Activated B cell treated with CpG ODN at 0.5 μM for 24 hours (primary cell): ENCODE measurements around the gene TNFSF13B. TPM values are rescaled to one million over a fixed set of nuclear protein-coding genes. Genes with fewer than 3 reads are reported as not detected.
A peak's percentile ranks its signal among the peaks of the same experiment; 100 is the strongest.

Experiments used
- ATAC-seq: fragments of 200-7000 bp; cut with Tn5 transposase; one replicate; pipeline ENCODE4 v1.10.0; 2021; ENCODE audit warnings: low read depth, mild to moderate bottlenecking, moderate library complexity
- CTCF ChIA-PET: fragments of 350-600 bp; sonication (Branson Sonifier 250); formaldehyde crosslinking; loops from one replicate; lab custom pipeline; 2021; ENCODE audit warnings: antibody characterized with exemption; lab: Charles Lee
- POLR2A ChIA-PET: fragments of 350-600 bp; sonication (Branson Sonifier 250); formaldehyde crosslinking; loops from one replicate; lab custom pipeline; 2021; ENCODE audit warnings: antibody characterized with exemption; lab: Charles Lee
- DNase-seq: peaks from one replicate; pipeline ENCODE4 v3.0.0; 2022
- H3K27ac Mint-ChIP-seq: one replicate; pipeline ENCODE4 v1.8.0; 2020; ENCODE audit warnings: mixed read lengths
- H3K27me3 Mint-ChIP-seq: one replicate; pipeline ENCODE4 v1.8.0; 2021; ENCODE audit warnings: mixed read lengths
- H3K36me3 Mint-ChIP-seq: one replicate; pipeline ENCODE4 v1.8.0; 2021; ENCODE audit warnings: low read depth, mixed read lengths
- H3K4me1 Mint-ChIP-seq: one replicate; pipeline ENCODE4 v1.8.0; 2021; ENCODE audit warnings: mixed read lengths
- H3K4me3 Mint-ChIP-seq: one replicate; pipeline ENCODE4 v1.8.0; 2020; ENCODE audit warnings: mild to moderate bottlenecking, mixed read lengths
- H3K9me3 Mint-ChIP-seq: one replicate; pipeline ENCODE4 v1.8.0; 2020; ENCODE audit warnings: mixed read lengths
- CTCF ChIP-seq: fragments of 200-600 bp; IDR thresholded peaks from one replicate; pipeline ENCODE4 v1.8.0; 2022; ENCODE audit warnings: antibody characterized with exemption, mild to moderate bottlenecking
- intact Hi-C: fragments of 100-400 bp; cut with micrococcal nuclease; formaldehyde crosslinking; loops from one replicate; pipeline ENCODE4 v1.15.1; 2024
- total RNA-seq: library from RNA; stranded (reverse); gene quantifications from 2 replicates; pipeline ENCODE4 v1.2.3, GENCODE V29; 2022

The TNFSF13B gene
- total RNA-seq, 1 donor from 2014 or later: 2.7 TPM

GRCh38 chr13:108323031-108323430 is 53.5 kb downstream of the TNFSF13B start:
- no peaks in the 10 kb centered on the region for H3K36me3 Mint-ChIP-seq
- intact Hi-C loops: loop anchor here (2.0 to 10.0 kb wide), 4 partner anchors 96 to 1794 kb away; partner anchors contain the start of gene IRS2
- no peak for ATAC-seq
- ChIA-PET POLR2A (no interaction called here), CTCF (interaction anchor here (0.6 to 1.9 kb wide), 4 partner anchors 8 to 572 kb away, joined by 3 to 9 read pairs (median 3); no protein-coding TSS in a partner anchor)
- no peak overlapping the region for H3K27ac Mint-ChIP-seq
- no peak for TF ChIP-seq CTCF
- H3K4me1 Mint-ChIP-seq: peaks cover 15% of the 10 kb centered on the region
- no peak for DNase-seq
- no peak overlapping the region for H3K4me3 Mint-ChIP-seq
- H3K27me3 Mint-ChIP-seq: no peaks in the 10 kb centered on the region
- H3K9me3 Mint-ChIP-seq: no peaks in the 10 kb centered on the region

- no peak overlapping the region for H3K27ac Mint-ChIP-seq
- ATAC-seq: no peak
- TF ChIP-seq CTCF: no peak
- H3K4me3 Mint-ChIP-seq: no peak overlapping the region
- intact Hi-C loops: loop anchor here (5.0 to 10.0 kb wide), 2 partner anchors 551 to 1459 kb away; partner anchors contain the start of gene IRS2
- peaks cover 15% of the 10 kb centered on the region for H3K4me1 Mint-ChIP-seq
- no peaks in the 10 kb centered on the region for H3K9me3 Mint-ChIP-seq
- ChIA-PET CTCF (interaction anchor here (1.0 kb wide), 2 partner anchors 17 to 570 kb away, joined by 3 read pairs; no protein-coding TSS in a partner anchor), POLR2A (no interaction called here)
- peaks cover 2% of the 10 kb centered on the region for H3K27me3 Mint-ChIP-seq
- DNase-seq: no peak
- H3K36me3 Mint-ChIP-seq: no peaks in the 10 kb centered on the region
These were observed 56.3 kb downstream of the TNFSF13B start for GRCh38 chr13:108325863-108326262.

- Mint-ChIP-seq H3K36me3 (no peaks in the 10 kb centered on the region), H3K4me1 (peaks cover 15% of the 10 kb centered on the region), H3K9me3 (no peaks in the 10 kb centered on the region), H3K27ac (no peak overlapping the region), H3K4me3 (no peak overlapping the region), H3K27me3 (peaks cover 2% of the 10 kb centered on the region)
- POLR2A ChIA-PET: no interaction called here
- CTCF ChIA-PET: interaction anchor here (1.0 kb wide), 2 partner anchors 16 to 570 kb away, joined by 3 read pairs; no protein-coding TSS in a partner anchor
- intact Hi-C loops: loop anchor here (5.0 to 10.0 kb wide), 2 partner anchors 551 to 1458 kb away; partner anchors contain the start of gene IRS2
- DNase-seq: no peak
- TF ChIP-seq CTCF: no peak
- peak; percentile 61 for ATAC-seq
These were observed 56.8 kb downstream of the TNFSF13B start for GRCh38 chr13:108326309-108326708.

GRCh38 chr13:108328848-108329247 is 59.3 kb downstream of the TNFSF13B start:
- POLR2A ChIA-PET: no interaction called here

GRCh38 chr13:108332791-108333190 is 63.3 kb downstream of the TNFSF13B start:
- no peak for TF ChIP-seq CTCF
- Mint-ChIP-seq H3K36me3 (no peaks in the 10 kb centered on the region), H3K27me3 (peaks cover 6% of the 10 kb centered on the region), H3K9me3 (no peaks in the 10 kb centered on the region), H3K4me1 (no peaks in the 10 kb centered on the region), H3K27ac (no peak overlapping the region), H3K4me3 (no peak overlapping the region)
- ChIA-PET CTCF (no interaction called here), POLR2A (no interaction called here)
- ATAC-seq (no peak), DNase-seq (no peak)
- intact Hi-C loops: no loop called here

More at GRCh38 chr13:108328848-108329247, 59.3 kb downstream of the TNFSF13B start:
- no peak overlapping the region for H3K4me3 Mint-ChIP-seq
- no peaks in the 10 kb centered on the region for H3K36me3 Mint-ChIP-seq
- no peak for ATAC-seq
- H3K27me3 Mint-ChIP-seq: peaks cover 5% of the 10 kb centered on the region
- H3K9me3 Mint-ChIP-seq: no peaks in the 10 kb centered on the region
- no peak overlapping the region for H3K27ac Mint-ChIP-seq
- H3K4me1 Mint-ChIP-seq: peaks cover 15% of the 10 kb centered on the region
- no peak for TF ChIP-seq CTCF
- intact Hi-C loops: loop anchor here (5.0 to 10.0 kb wide), 2 partner anchors 548 to 1456 kb away; partner anchors contain the start of gene IRS2
- CTCF ChIA-PET: no interaction called here
- DNase-seq: no peak
